ENCODE results near the gene TTLL5.

- TF ChIP-seq GATA2 (IDR thresholded peaks at IDR 0.05; ENCODE audit: low read depth, low read length) (no peak), GATA3 (IDR thresholded peaks at IDR 0.05; ENCODE audit: low read depth, low read length) (no peak)
Measured at GRCh38 chr14:75967866-75968265, 306.8 kb downstream of the TTLL5 start.
